NCI-H128 (cell line): ENCODE results near the gene HLA-DRB1.
"Not testable (repeated sequence)": the region's sequence is repeated elsewhere in the genome, so short reads cannot be mapped to it uniquely, and the experiment has no call there.

Source experiments
- DNase-seq: peaks from one replicate; lab custom pipeline; 2025; ENCODE audit not compliant: unreplicated experiment; lab: John Stamatoyannopoulos, UW

Gene HLA-DRB1

DNA sequence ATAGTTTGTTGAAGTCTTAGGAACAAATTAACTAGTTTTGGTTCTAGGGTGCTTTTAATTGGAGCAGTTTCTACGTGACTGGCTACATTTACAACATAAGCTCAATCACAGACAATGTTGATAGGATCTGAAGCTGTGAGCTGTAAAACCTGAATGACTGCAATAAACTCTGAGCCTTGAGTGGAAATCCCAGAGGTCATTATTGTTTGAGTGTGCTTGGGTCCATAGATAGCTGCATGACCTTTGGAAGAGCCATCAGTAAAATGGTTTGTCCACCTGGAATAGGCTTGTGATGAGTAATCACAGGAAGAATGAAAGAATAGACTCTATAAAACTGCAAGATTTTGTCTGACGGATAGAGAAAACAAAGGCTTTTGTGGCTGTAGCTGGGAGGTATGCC lies 26.7 kb downstream of the HLA-DRB1 start:
- DNase-seq, result no peak

DNA sequence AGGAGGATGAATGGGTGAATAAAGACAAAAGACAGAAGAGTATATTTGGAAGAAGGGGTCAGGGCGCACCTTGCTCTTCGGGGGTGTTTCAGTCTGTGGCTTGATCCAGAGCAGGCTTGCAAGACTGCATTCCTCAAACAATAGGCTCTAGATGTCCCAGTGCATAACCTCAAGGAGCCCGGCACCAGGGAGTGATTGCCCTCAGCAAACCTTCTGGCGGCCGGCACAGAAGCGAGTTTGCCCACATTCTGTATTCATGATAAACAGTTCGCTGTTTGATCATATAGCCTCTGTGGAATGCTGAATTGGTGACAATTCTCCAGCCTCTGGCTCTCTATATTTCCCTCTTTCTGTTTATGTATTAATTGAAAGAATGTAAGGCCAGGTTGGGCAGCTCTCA lies 29.9 kb downstream of the HLA-DRB1 start:
- DNase-seq, result no peak

DNA sequence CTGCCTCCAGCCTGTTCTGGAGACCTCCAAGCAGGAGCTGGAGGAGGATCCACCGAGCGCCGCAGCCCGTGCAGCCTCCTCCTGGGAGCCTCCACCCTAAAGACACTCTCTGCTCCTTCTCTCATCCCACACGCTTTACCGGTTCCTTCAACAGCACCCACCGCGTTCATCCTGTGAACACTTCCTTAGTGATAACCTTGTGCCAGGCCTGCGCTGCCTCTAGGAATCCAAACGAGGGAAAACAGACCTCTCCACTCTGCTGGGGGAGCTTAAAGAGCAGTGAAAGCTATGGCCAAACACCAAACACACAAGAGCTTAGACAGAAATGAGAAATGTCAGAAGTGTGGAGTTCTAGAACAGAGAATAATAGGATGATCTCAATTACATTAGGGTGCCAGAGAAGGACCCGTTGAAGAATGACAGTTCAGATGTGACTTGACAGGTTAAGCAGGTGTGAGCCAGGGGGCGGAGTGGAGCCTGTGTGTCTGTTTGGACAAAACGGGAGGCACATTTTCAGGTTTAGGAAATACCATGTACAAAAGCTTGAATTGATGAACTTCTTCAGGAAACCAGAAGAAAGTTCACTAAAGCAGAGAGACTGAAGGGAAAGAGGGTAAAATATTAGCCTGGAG lies 31.1 kb downstream of the HLA-DRB1 start:
- no peak for DNase-seq

DNA sequence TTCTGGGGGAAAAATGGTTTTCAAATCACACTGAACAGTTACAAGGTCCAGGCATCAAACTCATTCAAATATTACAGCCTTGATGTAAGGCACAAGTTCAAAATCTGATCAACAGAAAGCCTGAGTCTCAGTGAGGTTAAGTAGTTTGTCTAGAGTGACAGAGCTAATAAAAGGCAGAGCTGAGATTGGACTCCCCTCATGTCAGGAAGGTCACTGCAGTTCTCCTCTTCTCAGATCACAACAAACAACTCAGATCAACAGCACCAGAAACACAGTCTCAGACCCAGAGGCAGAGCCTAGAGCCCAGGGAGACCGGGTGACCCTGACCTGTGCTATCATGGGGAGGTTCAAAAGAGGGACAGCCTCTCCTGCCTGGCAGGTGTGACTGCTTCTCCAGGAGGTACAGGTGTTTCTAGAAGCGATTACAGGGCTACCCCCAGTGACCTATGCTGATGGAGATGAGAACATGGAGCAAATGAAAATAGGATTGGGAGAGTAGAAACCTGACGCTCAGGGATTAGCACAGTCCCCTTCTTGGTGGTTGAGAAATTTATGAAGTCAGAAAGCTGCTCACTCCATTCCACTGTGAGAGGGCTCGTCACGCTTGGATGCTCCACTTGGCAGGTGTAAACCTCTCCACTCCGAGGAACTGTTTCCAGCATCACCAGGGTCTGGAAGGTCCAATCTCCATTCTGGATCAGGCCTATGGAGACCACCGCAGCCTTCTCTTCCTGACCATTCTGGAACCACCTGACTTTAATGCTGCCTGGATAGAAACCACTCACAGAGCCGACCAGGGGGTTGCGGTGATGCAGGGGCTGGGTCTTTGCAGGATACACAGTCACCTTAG lies 35.3 kb downstream of the HLA-DRB1 start:
- no peak for DNase-seq

DNA sequence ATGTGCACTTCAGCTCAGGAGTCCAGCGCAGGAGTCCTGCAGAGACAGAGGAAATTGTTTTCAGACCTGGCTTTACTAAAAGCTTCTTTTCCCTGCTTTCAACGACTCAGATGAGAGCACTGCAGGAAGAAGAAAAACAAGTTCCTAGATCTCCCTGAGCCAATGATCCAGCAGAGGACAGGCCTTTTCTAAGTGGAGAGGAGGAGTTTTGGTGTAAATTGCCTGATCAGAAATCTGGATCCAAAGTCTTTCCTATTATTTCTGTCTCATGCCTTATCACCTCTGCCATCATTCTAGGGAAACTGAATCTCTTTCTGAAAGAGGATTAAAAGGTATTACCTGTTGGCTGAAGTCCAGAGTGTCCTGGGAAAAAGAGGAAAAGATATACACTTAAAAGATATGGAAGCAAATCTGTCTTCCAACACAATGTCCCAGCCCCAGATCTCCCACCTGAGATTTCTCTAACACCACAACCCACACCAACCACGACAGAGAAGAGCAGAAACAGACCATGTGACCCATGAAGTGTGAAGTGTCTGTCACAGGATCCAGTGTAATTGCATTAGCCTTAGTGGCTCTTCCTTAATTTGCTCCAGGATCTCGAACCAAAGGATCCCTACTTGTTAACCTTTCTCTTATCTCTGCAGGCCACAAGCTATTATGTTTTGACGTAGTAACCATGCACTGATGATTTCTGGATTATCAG lies 36.5 kb downstream of the HLA-DRB1 start:
- no peak for DNase-seq

DNA sequence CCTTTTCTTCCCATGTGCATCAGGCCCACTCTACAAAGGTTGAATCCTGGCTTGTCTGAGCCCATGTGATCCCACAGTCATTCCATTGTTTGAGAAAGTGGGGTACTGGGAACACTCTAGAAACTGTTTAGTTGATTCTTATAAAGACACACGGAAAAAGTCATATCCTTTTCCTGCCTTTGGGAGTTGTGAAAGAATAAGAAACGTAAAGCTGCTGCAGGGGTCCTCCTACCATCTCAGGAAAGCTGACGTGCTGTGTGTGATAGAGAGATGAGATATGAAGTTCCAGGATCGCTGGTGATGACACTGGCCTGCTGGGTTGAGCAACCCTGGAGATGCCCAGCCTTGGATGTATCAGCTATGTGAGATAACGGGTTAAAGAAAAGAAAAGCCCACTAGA lies 38.2 kb downstream of the HLA-DRB1 start:
- DNase-seq, result no peak

DNA sequence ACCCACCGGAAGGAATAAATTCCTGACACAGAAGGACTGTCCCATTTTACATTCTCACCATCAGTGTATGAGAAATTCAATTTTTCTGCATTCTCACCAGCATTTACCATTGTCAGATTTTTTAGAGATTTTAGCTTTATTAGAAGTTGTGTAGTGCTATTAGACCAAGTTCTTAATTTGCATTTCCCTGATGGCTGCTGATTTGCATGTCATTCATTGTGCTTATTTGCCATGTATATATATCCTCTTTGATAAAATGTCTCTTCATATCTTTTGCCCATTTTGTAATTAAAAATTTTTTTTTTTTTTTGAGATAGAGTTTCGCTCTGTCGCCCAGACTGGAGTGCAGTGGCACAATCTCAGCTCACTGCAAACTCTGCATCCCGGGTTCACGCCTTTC lies 49.8 kb downstream of the HLA-DRB1 start:
- DNase-seq, result no peak

DNA sequence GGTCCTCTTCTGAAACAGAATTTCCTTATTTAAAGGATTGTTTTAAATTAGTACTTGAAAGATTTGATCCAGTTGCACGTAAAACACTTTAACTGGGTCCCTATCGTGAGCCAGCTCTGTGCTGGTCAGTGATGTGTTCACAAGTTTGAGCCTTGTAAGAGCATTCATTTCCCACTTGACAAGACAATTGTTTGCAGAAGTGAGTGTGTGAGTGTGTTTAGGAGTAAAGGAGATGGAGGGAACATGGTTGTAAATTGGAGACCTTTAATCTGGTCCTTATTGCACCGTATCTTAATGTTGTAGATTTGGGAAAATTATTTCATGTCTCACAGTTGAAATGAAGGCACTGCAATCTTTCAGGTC lies 59.2 kb downstream of the HLA-DRB1 start:
- DNase-seq, result not testable (repeated sequence)

DNA sequence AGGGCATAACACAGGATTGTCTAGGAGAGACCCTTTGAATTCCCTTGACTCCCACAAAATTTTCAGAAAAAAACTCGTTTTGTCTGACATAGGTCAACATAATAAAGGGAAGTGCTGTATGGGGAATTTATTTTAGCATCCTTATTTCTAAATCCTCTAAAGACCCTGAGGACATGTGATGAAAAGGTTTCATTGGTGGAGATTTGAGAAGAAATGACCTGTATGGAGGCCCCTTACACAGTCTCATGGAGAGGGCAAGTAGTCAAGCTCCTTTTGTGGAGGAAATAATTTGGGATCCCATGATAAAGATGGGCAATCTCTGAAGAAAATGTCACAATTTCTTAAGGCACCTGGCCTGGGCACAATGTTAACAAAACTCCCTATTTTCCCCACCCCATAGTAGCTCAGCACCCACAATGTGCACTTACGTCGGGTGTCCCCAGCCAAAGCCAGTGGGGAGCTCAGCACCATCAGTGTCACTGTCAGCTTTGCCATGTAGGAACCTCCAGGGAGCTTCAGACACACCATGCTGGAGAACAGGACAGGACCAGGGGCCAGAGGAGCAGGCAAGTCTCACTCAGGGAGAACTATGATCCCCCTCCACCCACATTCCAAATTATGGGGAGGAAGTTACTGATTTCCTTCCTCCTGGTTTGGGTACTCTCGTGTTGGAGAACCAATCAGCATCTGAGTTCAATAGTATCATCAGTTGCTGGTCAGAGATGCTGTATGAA lies 59.8 kb downstream of the HLA-DRB1 start, which contains the start of gene HLA-DRB5:
Gene HLA-DRB5, minus strand, starts transcription at position 591 of the 734 bp plus-strand sequence. Its CDS starts 63 bp downstream, at position 528.
- DNase-seq, result no peak
